ENCODE measurements around the gene PARVB. TPM values are rescaled to one million over a fixed set of nuclear protein-coding genes. Genes with fewer than 3 reads are reported as not detected.

PARVB gene
- total RNA-seq, 1 experiment from 2014 or later, result 85.3 TPM

- H3K36me3 ChIP-seq (ENCODE audit: low read depth, low read length), result no peaks in the 10 kb centered on the region
- no TSS peak for BruUV-seq (replicated peaks)
- H3K9me3 ChIP-seq (ENCODE audit: low read length), result no peaks in the 10 kb centered on the region
- H2AFZ ChIP-seq (ENCODE audit: low read length), result no peak overlapping the region
- no peaks in the 10 kb centered on the region for H3K27me3 ChIP-seq (ENCODE audit: low read length)
- no peaks in the 10 kb centered on the region for H3K9me2 ChIP-seq (replicated peaks; ENCODE audit: low read length)
- CTCF ChIA-PET, result no interaction called here
- no peaks in the 10 kb centered on the region for H4K20me1 ChIP-seq (ENCODE audit: low read length)
- H3K9ac ChIP-seq (ENCODE audit: low read length), result no peak overlapping the region
- H3K4me1 ChIP-seq (ENCODE audit: insufficient read depth, low read length), result peaks cover 8% of the 10 kb centered on the region; the same call in 1 of the 2 replicates
- no peak overlapping the region for H3K4me3 ChIP-seq (ENCODE audit: low read length)
- H3K4me2 ChIP-seq (ENCODE audit: low read length), result no peak overlapping the region
- no peaks in the 10 kb centered on the region for H3K79me2 ChIP-seq (ENCODE audit: low read length)
- POLR2A ChIA-PET (ENCODE audit: unreplicated experiment), result interaction anchor here (0.6 kb wide), 1 partner anchor 534 kb away, joined by 6 read pairs; no protein-coding TSS in a partner anchor
- no peaks in the 10 kb centered on the region for H3F3A ChIP-seq (ENCODE audit: low read length, unreplicated experiment)
- no peak overlapping the region for H3K27ac ChIP-seq (ENCODE audit: low read length)
- intact Hi-C loops (cut with micrococcal nuclease), result no loop called here
- DNase-seq (no peak), ATAC-seq (no peak)
- TF ChIP-seq EZH2phosphoT487 (IDR thresholded peaks at IDR 0.05; ENCODE audit: borderline replicate concordance, low read length) (no peak), EZH2 (IDR thresholded peaks at IDR 0.05; ENCODE audit: low read length, unreplicated experiment) (no peak), CTCF (conservative IDR thresholded peaks at IDR 0.05; ENCODE audit: low read depth, low read length) (no peak)
These were observed 171.2 kb downstream of the PARVB start for GRCh38 chr22:44195189-44195871.

DNA sequence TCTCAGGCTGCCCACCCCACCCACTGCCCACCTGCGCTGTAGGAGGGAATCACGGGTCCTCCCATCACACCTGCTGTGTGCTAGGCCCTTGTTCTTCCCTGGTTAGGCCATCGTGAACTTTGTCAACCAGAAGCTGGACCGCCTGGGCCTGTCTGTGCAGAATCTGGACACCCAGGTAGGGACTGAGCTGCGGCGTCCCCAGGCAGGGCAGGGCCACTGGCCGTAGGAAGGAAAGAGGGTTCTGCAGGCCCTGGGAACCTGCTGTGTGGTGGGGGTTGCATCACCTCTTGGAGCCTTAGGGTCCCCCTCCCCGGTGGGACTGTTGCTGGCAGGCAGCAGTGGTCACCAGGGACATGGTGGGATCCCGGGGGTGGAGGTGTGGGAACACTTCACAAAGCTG, 172.1 kb downstream of the PARVB start:
- Histone ChIP-seq H3K9me2 (replicated peaks; ENCODE audit: low read length) (no peaks in the 10 kb centered on the region), H3K36me3 (ENCODE audit: low read depth, low read length) (no peaks in the 10 kb centered on the region), H3K9ac (ENCODE audit: low read length) (no peak overlapping the region), H4K20me1 (ENCODE audit: low read length) (no peaks in the 10 kb centered on the region), H3K4me3 (ENCODE audit: low read length) (no peak overlapping the region), H3F3A (ENCODE audit: low read length, unreplicated experiment) (no peaks in the 10 kb centered on the region), H3K4me1 (ENCODE audit: insufficient read depth, low read length) (peaks cover 8% of the 10 kb centered on the region; the same call in 1 of the 2 replicates), H3K4me2 (ENCODE audit: low read length) (no peak overlapping the region), H3K27me3 (ENCODE audit: low read length) (no peaks in the 10 kb centered on the region), H3K79me2 (ENCODE audit: low read length) (no peaks in the 10 kb centered on the region), H3K27ac (ENCODE audit: low read length) (no peak overlapping the region), H2AFZ (ENCODE audit: low read length) (no peak overlapping the region), H3K9me3 (ENCODE audit: low read length) (no peaks in the 10 kb centered on the region)
- ATAC-seq, result no peak
- ChIA-PET CTCF (no interaction called here), POLR2A (ENCODE audit: unreplicated experiment) (no interaction called here)
- TF ChIP-seq CTCF (conservative IDR thresholded peaks at IDR 0.05; ENCODE audit: low read depth, low read length), result no peak
- TF ChIP-seq EZH2 (IDR thresholded peaks at IDR 0.05; ENCODE audit: low read length, unreplicated experiment), result no peak
- no peak for TF ChIP-seq EZH2phosphoT487 (IDR thresholded peaks at IDR 0.05; ENCODE audit: borderline replicate concordance, low read length)
- DNase-seq, result no peak
- intact Hi-C loops (cut with micrococcal nuclease), result no loop called here
- no TSS peak for BruUV-seq (replicated peaks)

- BruUV-seq (replicated peaks), result no TSS peak
- CTCF ChIA-PET, result no interaction called here
- H2AFZ ChIP-seq (ENCODE audit: low read length), result no peak overlapping the region
- no peak for TF ChIP-seq CTCF (conservative IDR thresholded peaks at IDR 0.05; ENCODE audit: low read depth, low read length)
- no peak for TF ChIP-seq EZH2phosphoT487 (IDR thresholded peaks at IDR 0.05; ENCODE audit: borderline replicate concordance, low read length)
- no peak for TF ChIP-seq EZH2 (IDR thresholded peaks at IDR 0.05; ENCODE audit: low read length, unreplicated experiment)
- H3K4me1 ChIP-seq (ENCODE audit: insufficient read depth, low read length), result peaks cover 8% of the 10 kb centered on the region; the same call in 1 of the 2 replicates
- H3K9me3 ChIP-seq (ENCODE audit: low read length), result no peaks in the 10 kb centered on the region
- no peaks in the 10 kb centered on the region for H3K9me2 ChIP-seq (replicated peaks; ENCODE audit: low read length)
- no peaks in the 10 kb centered on the region for H4K20me1 ChIP-seq (ENCODE audit: low read length)
- H3K4me2 ChIP-seq (ENCODE audit: low read length), result no peak overlapping the region
- H3K79me2 ChIP-seq (ENCODE audit: low read length), result no peaks in the 10 kb centered on the region
- no peaks in the 10 kb centered on the region for H3K27me3 ChIP-seq (ENCODE audit: low read length)
- no peak overlapping the region for H3K9ac ChIP-seq (ENCODE audit: low read length)
- H3F3A ChIP-seq (ENCODE audit: low read length, unreplicated experiment), result no peaks in the 10 kb centered on the region
- POLR2A ChIA-PET (ENCODE audit: unreplicated experiment), result no interaction called here
- H3K36me3 ChIP-seq (ENCODE audit: low read depth, low read length), result no peaks in the 10 kb centered on the region
- DNase-seq (no peak), ATAC-seq (no peak)
- H3K4me3 ChIP-seq (ENCODE audit: low read length), result no peak overlapping the region
- intact Hi-C loops (cut with micrococcal nuclease), result no loop called here
- H3K27ac ChIP-seq (ENCODE audit: low read length), result no peak overlapping the region
These were observed 172.6 kb downstream of the PARVB start for GRCh38 chr22:44196731-44197131.

Measured in PC-3 (cell line).